H1 (cell line): Measurements from ENCODE around the gene DPY19L2. TPM values are rescaled to one million over a fixed set of nuclear protein-coding genes. Genes with fewer than 3 reads are reported as not detected.
A peak's percentile ranks its signal among the peaks of the same experiment; 100 is the strongest.
"Not testable (repeated sequence)": the region's sequence is repeated elsewhere in the genome, so short reads cannot be mapped to it uniquely, and the experiment has no call there.

Source experiments
- CTCF ChIA-PET: fragments of 300-600 bp; sonication (Branson Sonifier 250); formaldehyde crosslinking; loops from one replicate; lab custom pipeline; 2021; ENCODE audit not compliant: partially characterized antibody; lab: Charles Lee
- POLR2A ChIA-PET: fragments of 300-600 bp; sonication (Branson Sonifier 250); formaldehyde crosslinking; loops from one replicate; lab custom pipeline; 2021; ENCODE audit warnings: inconsistent platforms; ENCODE audit not compliant: partially characterized antibody; lab: Charles Lee
- DNase-seq, 2 experiments: peaks; one replicate each; pipeline versions ENCODE4 v3.0.0 to v3.0.0-alpha.2; 2010 to 2022; ENCODE audit warnings: low spot score in 2 of 2, low read depth in 1 of 2, mixed read lengths in 1 of 2
- FAIRE-seq: peaks from 2 replicates; lab custom pipeline; 2011; peaks lifted over from hg19 to GRCh38; lab: Jason Lieb, UNC
- H2AFZ ChIP-seq: 2 replicates; pipeline ENCODE4 v1.8.1; 2012; ENCODE audit warnings: low read length, inconsistent platforms
- H2AK5ac ChIP-seq: 2 replicates; pipeline ENCODE4 v1.6.1; 2013; ENCODE audit warnings: low read depth, low read length
- H2BK120ac ChIP-seq: replicated peaks from 2 replicates; pipeline ENCODE3; 2013; ENCODE audit warnings: low read depth, low read length, inconsistent platforms
- H2BK12ac ChIP-seq: 2 replicates; pipeline ENCODE4 v1.6.1; 2013; ENCODE audit warnings: low read depth, low read length
- H2BK15ac ChIP-seq: 2 replicates; pipeline ENCODE4 v1.6.1; 2013; ENCODE audit warnings: low read length
- H2BK20ac ChIP-seq: 2 replicates; pipeline ENCODE4 v1.6.1; 2013; ENCODE audit warnings: low read length
- H2BK5ac ChIP-seq: 2 replicates; pipeline ENCODE4 v1.6.1; 2013; ENCODE audit warnings: low read depth, low read length
- H3K14ac ChIP-seq: 2 replicates; pipeline ENCODE4 v1.6.1; 2013; ENCODE audit warnings: inconsistent platforms; ENCODE audit not compliant: insufficient read length
- H3K18ac ChIP-seq: 2 replicates; pipeline ENCODE4 v1.6.1; 2013; ENCODE audit warnings: low read length; ENCODE audit errors: extremely low read depth
- H3K23ac ChIP-seq: 2 replicates; pipeline ENCODE4 v1.6.1; 2013; ENCODE audit warnings: inconsistent platforms; ENCODE audit not compliant: insufficient read length
- H3K23me2 ChIP-seq: 2 replicates; pipeline ENCODE4 v1.6.1; 2013; ENCODE audit warnings: low read depth, low read length
- H3K27ac ChIP-seq: 2 replicates; pipeline ENCODE4 v1.6.1; 2011; ENCODE audit warnings: low read depth, low read length, inconsistent platforms
- H3K27me3 ChIP-seq, 4 experiments: replicated peaks in 1 of 4; 1 replicate in 1 of 4; 2 replicates in 3 of 4; pipeline versions ENCODE4 v1.6.1 to v1.8.1; 2011 to 2013; ENCODE audit warnings: low read length in 3 of 4, mild to moderate bottlenecking in 3 of 4, inconsistent platforms in 2 of 4, mixed read lengths in 2 of 4, moderate library complexity in 1 of 4; ENCODE audit not compliant: control insufficient read depth in 3 of 4, insufficient read depth in 3 of 4; ENCODE audit errors: extremely low read depth in 1 of 4
- H3K36me3 ChIP-seq, 4 experiments: 2 replicates each; pipeline versions ENCODE4 v1.6.1 to v1.8.1; 2011 to 2013; ENCODE audit warnings: mild to moderate bottlenecking in 4 of 4, low read length in 3 of 4, moderate library complexity in 2 of 4, control low read depth in 1 of 4, inconsistent platforms in 1 of 4; ENCODE audit not compliant: insufficient read depth in 4 of 4, control insufficient read depth in 2 of 4
- H3K4ac ChIP-seq: replicated peaks from 2 replicates; pipeline ENCODE3; 2013; ENCODE audit warnings: low read length, low read depth, mixed read lengths, inconsistent platforms; ENCODE audit not compliant: insufficient read length
- H3K4me1 ChIP-seq, 4 experiments: replicated peaks in 1 of 4; 1 replicate in 1 of 4; 2 replicates in 3 of 4; pipeline versions ENCODE4 v1.6.1 to v1.8.1; 2011 to 2013; ENCODE audit warnings: low read length in 3 of 4, inconsistent platforms in 2 of 4, mixed read lengths in 1 of 4; ENCODE audit not compliant: insufficient read depth in 4 of 4, control insufficient read depth in 3 of 4
- H3K4me2 ChIP-seq, 2 experiments: 2 replicates each; pipeline versions ENCODE4 v1.6.1 to v1.8.1; 2011 to 2013; ENCODE audit warnings: low read depth in 2 of 2, low read length in 2 of 2, control low read depth in 1 of 2, inconsistent platforms in 1 of 2, mild to moderate bottlenecking in 1 of 2; ENCODE audit not compliant: insufficient read depth in 1 of 2
- H3K4me3 ChIP-seq, 4 experiments: fragments of 200-600, 300-600 bp in 1 of 4; sonication (generic), shearing (Covaris generic), sonication (Bioruptor Twin) in 1 of 4; 2 replicates each; pipeline versions ENCODE4 v1.5.1 to v1.8.1; 2011 to 2016; ENCODE audit warnings: low read length in 4 of 4, low read depth in 3 of 4, control low read depth in 2 of 4, inconsistent platforms in 2 of 4, mild to moderate bottlenecking in 2 of 4, mixed read lengths in 1 of 4, moderate library complexity in 1 of 4; ENCODE audit not compliant: insufficient read depth in 2 of 4; ENCODE audit errors: extremely low read depth in 1 of 4
- H3K56ac ChIP-seq: replicated peaks from 2 replicates; pipeline ENCODE3; 2013; ENCODE audit warnings: low read depth, mild to moderate bottlenecking, mixed read lengths, low read length, inconsistent platforms; ENCODE audit not compliant: insufficient read length
- H3K79me1 ChIP-seq: 2 replicates; pipeline ENCODE4 v1.6.1; 2013; ENCODE audit warnings: low read depth, low read length, control low read depth
- H3K79me2 ChIP-seq, 2 experiments: 2 replicates each; pipeline versions ENCODE4 v1.6.1 to v1.8.1; 2012 to 2013; ENCODE audit warnings: low read length in 2 of 2, mild to moderate bottlenecking in 2 of 2, inconsistent platforms in 1 of 2; ENCODE audit not compliant: insufficient read depth in 2 of 2, control insufficient read depth in 1 of 2
- H3K9ac ChIP-seq, 4 experiments: replicated peaks in 1 of 4; 1 replicate in 1 of 4; 2 replicates in 3 of 4; pipeline versions ENCODE4 v1.6.1 to v1.8.1; 2011 to 2013; ENCODE audit warnings: low read depth in 3 of 4, low read length in 3 of 4, control low read depth in 2 of 4, mild to moderate bottlenecking in 2 of 4, moderate library complexity in 2 of 4, inconsistent platforms in 1 of 4; ENCODE audit errors: extremely low read depth in 1 of 4
- H3K9me3 ChIP-seq, 2 experiments: 2 replicates each; pipeline versions ENCODE4 v1.6.1 to v1.8.1; 2012 to 2013; ENCODE audit warnings: mild to moderate bottlenecking in 2 of 2, moderate library complexity in 2 of 2, control low read depth in 1 of 2, inconsistent platforms in 1 of 2, low read depth in 1 of 2, low read length in 1 of 2, mixed read lengths in 1 of 2; ENCODE audit not compliant: insufficient read depth in 2 of 2
- H4K20me1 ChIP-seq, 2 experiments: replicated peaks in 1 of 2; 2 replicates each; pipeline versions ENCODE3 to v1.8.1; 2011 to 2013; ENCODE audit warnings: inconsistent platforms in 2 of 2, low read length in 2 of 2, mild to moderate bottlenecking in 1 of 2; ENCODE audit not compliant: insufficient read depth in 2 of 2, control insufficient read depth in 1 of 2
- H4K5ac ChIP-seq: 2 replicates; pipeline ENCODE4 v1.6.1; 2013; ENCODE audit warnings: low read length, low read depth, mixed read lengths, inconsistent platforms; ENCODE audit not compliant: insufficient read length
- H4K8ac ChIP-seq: 2 replicates; pipeline ENCODE4 v1.8.0; 2013; ENCODE audit warnings: mild to moderate bottlenecking, moderate library complexity, low read length, inconsistent platforms; ENCODE audit not compliant: insufficient read depth; ENCODE audit errors: extremely low read depth
- H4K91ac ChIP-seq: replicated peaks from 2 replicates; pipeline ENCODE3; 2013; ENCODE audit warnings: low read length, mixed read lengths, inconsistent platforms; ENCODE audit not compliant: insufficient read length
- WGBS, 2 experiments: shearing (Covaris generic) in 1 of 2; methylation state at CpG; one replicate each; pipeline versions ENCODE4 v1.1.6 to v1.1.7; 2013 to 2015; ENCODE audit warnings: low lambda C conversion rate in 2 of 2, mixed read lengths in 2 of 2, inconsistent platforms in 1 of 2, low coverage in 1 of 2, missing lambda C conversion rate in 1 of 2; ENCODE audit not compliant: insufficient replicate concordance in 2 of 2, insufficient coverage in 1 of 2, insufficient read length in 1 of 2; ENCODE audit errors: extremely low coverage in 1 of 2, missing lambda C conversion rate in 1 of 2; 5-methylcytosine and 5-hydroxymethylcytosine counted together
- polyA plus RNA-seq, 7 experiments: library from polyadenylated mRNA; depleted of rRNA in 3 of 7; stranded (reverse) in 5 of 7; unstranded in 2 of 7; fragments of >200 nt in 5 of 7; fragments of 200-250 nt in 2 of 7; gene quantifications; 1 replicate in 5 of 7; 2 replicates in 1 of 7; 4 replicates in 1 of 7; pipeline versions ENCODE4 v1.2.1 to v1.2.3, GENCODE V29; 2011 to 2013; ENCODE audit warnings: missing spikeins in 2 of 7, mixed read lengths in 2 of 7
- total RNA-seq: library from RNA; stranded (reverse); fragmentation: NEBNext Ultra II Directional; extraction: Animal tissue kit (Norgen Biotek cat#: 25700); gene quantifications from 2 replicates; pipeline ENCODE4 v1.2.1, GENCODE V29; 2021

Gene DPY19L2
- total and polyA plus RNA-seq, 2 of the 8 experiments (the other 6 are each of a cell fraction or from before 2014, with no cell fraction given): 2.2 to 3.3 TPM

DNA sequence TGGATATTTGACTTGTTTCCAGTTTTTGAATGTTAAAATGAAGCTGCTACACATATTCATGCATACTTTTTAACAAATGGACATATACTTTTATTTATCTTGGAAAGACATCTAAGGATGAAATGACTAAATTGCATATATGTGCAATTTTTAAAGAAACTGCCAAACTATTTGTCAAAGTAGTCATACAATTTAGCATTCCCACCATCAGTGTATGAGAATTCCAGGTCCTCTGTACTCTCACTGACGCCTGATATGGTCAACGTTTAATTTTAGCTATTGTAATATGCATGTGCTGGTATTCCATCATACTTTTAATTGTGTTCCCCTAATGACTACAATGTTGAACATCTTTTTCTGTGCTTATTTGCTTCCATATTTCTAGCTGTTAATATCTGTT, 22.5 kb upstream of the DPY19L2 start:
- H3K18ac ChIP-seq, H3K27me3 ChIP-seq, H2BK120ac ChIP-seq, DNase-seq, H3K23ac ChIP-seq, H2AFZ ChIP-seq, H3K79me1 ChIP-seq, H3K4me3 ChIP-seq, H3K23me2 ChIP-seq, H4K8ac ChIP-seq, H3K9ac ChIP-seq, H4K20me1 ChIP-seq, H3K36me3 ChIP-seq, H2BK5ac ChIP-seq, H3K14ac ChIP-seq, H3K56ac ChIP-seq, H3K4ac ChIP-seq, H3K4me2 ChIP-seq, POLR2A ChIA-PET, H3K79me2 ChIP-seq, CTCF ChIA-PET, H3K4me1 ChIP-seq, H3K9me3 ChIP-seq, H2BK15ac ChIP-seq, H2AK5ac ChIP-seq, H2BK20ac ChIP-seq, H4K91ac ChIP-seq, H3K27ac ChIP-seq, H2BK12ac ChIP-seq, H4K5ac ChIP-seq: not testable (repeated sequence)
- 95% methylated on average over 2 of the region's 2 CpGs; no CpG with 5 or more reads in 1 of the 2 experiments for WGBS, 2 experiments
- peak; percentile 69 for FAIRE-seq

DNA sequence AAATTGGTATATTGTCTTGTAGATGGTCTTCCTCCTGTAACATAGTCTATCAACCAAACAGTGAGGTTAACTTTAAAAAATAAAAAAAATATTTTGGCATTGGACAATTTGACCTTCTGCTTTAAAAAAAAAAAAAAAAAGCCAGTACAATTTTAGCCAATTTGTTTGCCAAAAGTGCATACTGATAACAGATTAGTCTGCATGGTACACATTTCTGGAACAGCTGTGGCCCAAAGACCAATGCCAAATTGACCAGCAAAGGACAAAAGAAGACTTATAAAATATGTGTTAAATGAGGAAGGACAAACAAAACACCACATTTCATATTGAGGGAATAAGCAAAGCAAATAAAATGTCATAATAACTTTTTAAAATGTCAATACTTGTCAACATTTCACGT, 20.8 kb upstream of the DPY19L2 start:
- H2AFZ ChIP-seq, H4K20me1 ChIP-seq, POLR2A ChIA-PET, H3K79me1 ChIP-seq, H3K23me2 ChIP-seq, CTCF ChIA-PET, H2BK12ac ChIP-seq, H3K14ac ChIP-seq, H3K4me2 ChIP-seq, H2BK5ac ChIP-seq, H3K4ac ChIP-seq, H2BK20ac ChIP-seq, H3K23ac ChIP-seq, H3K4me1 ChIP-seq, H3K36me3 ChIP-seq, H4K5ac ChIP-seq, H3K4me3 ChIP-seq, DNase-seq, H3K27me3 ChIP-seq, H3K79me2 ChIP-seq, FAIRE-seq, H3K18ac ChIP-seq, H2BK120ac ChIP-seq, H3K9ac ChIP-seq, H2BK15ac ChIP-seq, H4K91ac ChIP-seq, H2AK5ac ChIP-seq, H3K9me3 ChIP-seq, H3K27ac ChIP-seq, H4K8ac ChIP-seq, H3K56ac ChIP-seq: not testable (repeated sequence)
- 88% methylated on average over 1 of the region's 1 CpG; no CpG with 5 or more reads in 1 of the 2 experiments for WGBS, 2 experiments
